HG03108 (cell line): ENCODE results near the gene HOXC9.

Source experiments
- ATAC-seq: cut with Tn5 transposase; IDR thresholded peaks from one replicate; pipeline ENCODE4 v1.9.1; 2021; ENCODE audit warnings: moderate library complexity; ENCODE audit not compliant: unreplicated experiment

The HOXC9 gene

DNA sequence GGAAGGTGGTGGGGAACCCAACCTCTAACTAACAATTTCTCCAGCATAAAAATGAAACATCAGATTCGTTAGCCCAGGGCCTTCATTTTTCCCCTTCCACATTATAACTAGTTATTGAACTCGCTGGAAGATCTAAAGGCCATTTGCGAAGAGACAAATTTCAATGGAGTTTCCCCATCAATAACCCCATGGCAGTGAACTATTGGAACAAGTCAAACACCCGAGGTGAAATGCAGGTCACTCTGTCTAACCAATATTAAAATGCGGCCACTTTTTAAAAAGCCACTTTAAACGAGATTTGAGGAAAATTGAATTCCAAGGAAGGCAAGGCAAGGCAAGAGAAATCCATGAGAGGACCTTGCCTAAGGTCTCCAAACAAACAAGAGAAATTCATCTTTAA lies 49.1 kb downstream of the HOXC9 start:
- no peak for ATAC-seq

DNA sequence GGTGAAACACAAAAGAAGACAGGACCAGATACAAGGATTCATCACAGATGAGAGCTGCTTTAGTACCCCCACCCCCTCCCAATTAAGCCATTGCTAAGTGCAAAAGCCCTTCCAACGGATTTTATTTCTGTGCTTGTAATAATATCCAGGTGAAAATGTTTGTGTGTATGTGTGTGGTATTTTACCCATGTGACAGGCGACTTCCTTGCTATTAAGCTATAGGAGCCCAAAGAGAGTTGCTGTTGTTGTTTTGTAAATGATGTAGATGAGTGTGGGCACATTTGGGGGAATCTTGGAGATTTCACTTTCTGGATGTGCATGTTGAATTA lies 50.5 kb downstream of the HOXC9 start:
- ATAC-seq, result no peak

DNA sequence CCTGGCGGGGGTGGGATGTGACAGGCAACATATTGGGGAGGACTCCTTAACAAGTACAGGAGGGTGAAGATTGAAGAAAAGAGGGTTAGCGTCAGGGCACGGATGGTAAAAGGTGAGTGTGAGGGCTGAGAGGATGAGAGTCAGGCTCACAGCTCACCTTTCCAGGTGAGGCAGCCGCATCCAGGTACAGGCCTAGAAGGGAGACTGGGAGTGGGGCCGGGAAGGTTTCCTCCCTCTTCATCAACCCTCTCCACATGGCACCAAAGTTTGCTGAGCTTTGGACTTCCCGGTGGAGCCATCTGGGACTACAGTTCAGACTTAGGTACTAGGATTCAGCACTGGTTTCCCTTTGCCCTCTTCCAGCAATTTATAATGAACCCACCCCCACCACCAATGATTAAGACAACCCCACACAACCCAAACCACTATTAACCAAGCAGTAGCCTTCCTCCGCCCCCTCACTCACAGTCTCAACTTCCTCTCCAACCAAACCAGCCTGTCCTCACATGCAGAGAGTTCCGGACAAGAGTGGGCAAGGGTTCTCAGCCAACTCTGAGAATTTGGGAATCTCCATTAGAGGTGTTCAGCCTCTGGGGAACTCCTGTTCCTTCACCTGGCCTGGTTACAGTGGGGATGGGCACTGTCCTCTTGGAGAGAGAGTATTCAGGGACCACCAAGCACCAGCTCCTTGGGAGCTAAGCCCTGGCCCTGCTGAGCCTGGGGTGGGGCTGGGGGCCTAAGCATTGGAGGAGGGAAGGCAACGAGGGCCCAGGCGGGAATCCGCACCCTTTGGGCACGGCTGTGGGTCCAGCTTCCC lies 51.3 kb downstream of the HOXC9 start:
- ATAC-seq, result no peak

DNA sequence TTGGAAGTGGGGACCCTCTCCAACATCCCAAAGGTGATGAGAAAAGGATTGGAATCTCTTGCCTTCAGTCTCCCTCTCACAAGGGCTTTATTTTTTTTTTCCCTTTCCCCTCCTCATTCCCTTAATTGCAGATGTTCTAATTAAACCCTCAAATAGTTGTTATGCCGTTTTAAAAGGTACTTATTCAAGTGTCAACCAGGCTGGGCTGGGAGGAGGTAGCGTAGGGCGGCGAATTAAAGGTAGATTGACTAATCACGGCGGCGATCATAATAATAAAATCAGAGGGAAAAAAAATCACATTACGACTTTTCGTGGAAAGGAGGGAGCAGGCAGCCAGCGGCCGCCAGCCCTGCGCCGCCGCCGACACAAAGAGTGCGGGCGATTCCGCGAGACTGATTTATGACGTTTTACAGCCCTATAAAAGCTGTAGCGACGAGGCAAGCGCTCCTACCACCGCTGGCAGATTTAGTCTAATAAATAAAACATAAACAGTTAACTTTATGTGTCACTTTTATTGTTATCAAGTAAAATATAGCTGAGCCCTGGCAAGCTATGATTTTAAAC lies 52.0 kb downstream of the HOXC9 start:
- no peak for ATAC-seq

DNA sequence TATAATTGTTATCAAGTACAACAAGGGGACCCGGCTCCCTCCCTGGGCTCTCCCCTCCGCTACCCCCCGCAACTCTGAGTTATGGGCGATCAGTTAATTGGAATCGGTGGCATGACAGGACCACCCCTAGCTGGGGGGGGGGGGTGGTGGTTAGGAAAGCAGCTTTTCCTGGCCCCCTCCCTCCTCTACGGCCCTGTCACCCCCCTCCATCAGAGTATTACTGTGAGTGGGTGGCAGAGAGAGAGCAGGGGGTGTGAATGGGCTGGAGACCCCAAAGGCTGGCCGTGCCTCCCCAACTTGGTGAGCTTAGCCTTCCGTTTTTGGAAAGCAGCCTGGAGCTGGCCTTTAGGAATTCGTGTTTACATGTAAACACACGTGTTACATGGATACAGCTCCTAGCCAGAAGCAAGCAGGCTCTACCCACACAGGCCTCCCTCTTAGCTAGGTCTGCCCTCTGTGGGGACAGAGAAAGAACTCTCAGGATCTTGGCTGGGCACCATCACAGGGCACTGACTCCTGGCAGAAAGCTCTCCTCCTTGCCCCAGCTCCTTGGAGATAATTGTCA lies 52.6 kb downstream of the HOXC9 start:
- no peak for ATAC-seq
